K562 (cell line): ENCODE results near the gene CHMP2A. TPM values are rescaled to one million over a fixed set of nuclear protein-coding genes. Genes with fewer than 3 reads are reported as not detected.

Experiments used
- CBX5 ChIP-seq: IDR thresholded peaks from 2 replicates; pipeline ENCODE4 v1.6.1; 2014; ENCODE audit warnings: low read depth, borderline replicate concordance
- DDX20 ChIP-seq: fragments of 450-650 bp; IDR thresholded peaks from 2 replicates; pipeline ENCODE4 v1.6.1; 2016; ENCODE audit warnings: missing genetic modification characterization, low read depth, mild to moderate bottlenecking, missing compliant biosample characterization, moderate library complexity
- DLX4 ChIP-seq: fragments of 250-450 bp; sonication (Bioruptor Pico); IDR thresholded peaks from 2 replicates; pipeline ENCODE4 v1.6.1; 2021; ENCODE audit warnings: mild to moderate bottlenecking
- E2F3 ChIP-seq: fragments of 250-450 bp; sonication (Bioruptor Pico); IDR thresholded peaks from 2 replicates; pipeline ENCODE4 v1.4.0; 2020; ENCODE audit warnings: mild to moderate bottlenecking
- GTF2B ChIP-seq: IDR thresholded peaks from 2 replicates; pipeline ENCODE4 v1.6.1; 2011; ENCODE audit not compliant: insufficient read length; ENCODE audit errors: extremely low read depth
- L3MBTL2 ChIP-seq: fragments of 450-650 bp; IDR thresholded peaks from 2 replicates; pipeline ENCODE4 v1.6.1; 2016; ENCODE audit warnings: mild to moderate bottlenecking, moderate library complexity
- NFE2L1 ChIP-seq: fragments of 450-650 bp; IDR thresholded peaks from 2 replicates; pipeline ENCODE4 v1.6.1; 2016; ENCODE audit warnings: missing genetic modification characterization, low read depth, mild to moderate bottlenecking, missing compliant biosample characterization, moderate library complexity, borderline replicate concordance
- PATZ1 ChIP-seq: fragments of 250-450 bp; sonication (Bioruptor Pico); IDR thresholded peaks from 2 replicates; pipeline ENCODE4 v1.5.0; 2020; ENCODE audit warnings: mild to moderate bottlenecking, borderline replicate concordance
- PBX2 ChIP-seq, 2 experiments: IDR thresholded peaks in 1 of 2; conservative IDR thresholded peaks in 1 of 2; 2 replicates each; pipeline ENCODE4 v1.6.1; 2016; ENCODE audit warnings: low read depth in 2 of 2, mild to moderate bottlenecking in 1 of 2, missing compliant biosample characterization in 1 of 2, missing genetic modification characterization in 1 of 2, moderate library complexity in 1 of 2
- PTTG1 ChIP-seq: fragments of 450-650 bp; IDR thresholded peaks from 2 replicates; pipeline ENCODE4 v1.6.1; 2016; ENCODE audit warnings: low read depth, mild to moderate bottlenecking, missing genetic modification characterization, missing compliant biosample characterization
- PYGO2 ChIP-seq: fragments of 450-650 bp; IDR thresholded peaks from 2 replicates; pipeline ENCODE4 v1.6.1; 2016; ENCODE audit warnings: mild to moderate bottlenecking, missing genetic modification characterization, moderate library complexity, missing compliant biosample characterization
- SRSF9 ChIP-seq: fragments of 200-400 bp; formaldehyde crosslinking; IDR thresholded peaks from 2 replicates; pipeline ENCODE4 v1.6.1; 2017; ENCODE audit warnings: low read depth, low read length, borderline replicate concordance
- SUPT5H ChIP-seq: fragments of 450-650 bp; IDR thresholded peaks from 2 replicates; pipeline ENCODE4 v1.6.1; 2016
- TAF15 ChIP-seq: fragments of 200-400 bp; formaldehyde crosslinking; IDR thresholded peaks from 2 replicates; pipeline ENCODE4 v1.6.1; 2017; ENCODE audit warnings: mild to moderate bottlenecking, low read depth, low read length, moderate library complexity
- TBL1XR1 ChIP-seq, 2 experiments: IDR thresholded peaks; 2 replicates each; pipeline ENCODE4 v1.6.1; 2012; ENCODE audit warnings: improper control_type of control experiment in 2 of 2, low read length in 2 of 2, mild to moderate bottlenecking in 1 of 2
- ZBTB7A ChIP-seq: IDR thresholded peaks from 2 replicates; pipeline ENCODE4 v1.6.1; 2011; ENCODE audit warnings: low read depth, mild to moderate bottlenecking, low read length, moderate library complexity, borderline replicate concordance; ENCODE audit not compliant: control insufficient read depth
- ZNF175 ChIP-seq: fragments of 200-800 bp; sonication (Bioruptor generic); IDR thresholded peaks from 2 replicates; pipeline ENCODE4 v1.6.1; 2016; ENCODE audit warnings: low read depth, mild to moderate bottlenecking, missing genetic modification characterization, missing compliant biosample characterization
- ZNF184 ChIP-seq: sonication (generic); formaldehyde crosslinking; IDR thresholded peaks from 2 replicates; pipeline ENCODE4 v1.5.0; 2020; ENCODE audit warnings: missing genetic modification reagents
- ZNF77 ChIP-seq: fragments of 250-450 bp; sonication (Bioruptor Pico); IDR thresholded peaks from 2 replicates; pipeline ENCODE4 v1.5.0; 2020
- polyA plus RNA-seq, 8 experiments: library from polyadenylated mRNA; depleted of rRNA in 4 of 8; stranded (reverse) in 5 of 8; unstranded in 3 of 8; fragments of >200 nt; fragmentation: Nextera tagmentation in 2 of 8; fragmentation: Illumina TruSeq in 1 of 8; extraction: Ambion mirVana in 2 of 8; extraction: Trizol in 1 of 8; gene quantifications; 2 replicates each; pipeline versions ENCODE4 v1.2.1 to v1.2.3, GENCODE V29; 2011 to 2014; ENCODE audit warnings: inconsistent platforms in 1 of 8, missing spikeins in 1 of 8
- total RNA-seq, 7 experiments: library from RNA; depleted of rRNA in 6 of 7; stranded (reverse); fragments of >200 nt in 6 of 7; fragmentation: Illumina TruSeq in 2 of 7; extraction: Trizol in 2 of 7; gene quantifications; 2 replicates each; pipeline versions ENCODE4 v1.2.1 to v1.2.3, GENCODE V29; 2011 to 2021; ENCODE audit warnings: low replicate concordance in 1 of 7
- TF ChIP-seq, protein P1 (sequence below): fragments of 450-650 bp; IDR thresholded peaks from 2 replicates; pipeline ENCODE4 v1.6.1; 2016; ENCODE audit warnings: low read depth, mild to moderate bottlenecking, moderate library complexity

The CHMP2A gene
- total and polyA plus RNA-seq, 9 of the 15 experiments (the other 6 are each of a cell fraction or from before 2014, with no cell fraction given): 57.6 to 159 (median 87.2) TPM

GRCh38 chr19:58519355-58520256 lies 35.3 kb downstream of the CHMP2A start, which contains the start of gene ZBTB45 (continued):
- TF ChIP-seq ZNF175 (peak; percentile 31; the same call in 1 of the 2 replicates), TAF15 (no peak), ZNF77 (CRISPR knock-in tag) (no peak), SRSF9 (no peak), TBL1XR1 (IDR thresholded peaks at IDR 0.05; ENCODE audit: low read length in 2 of 2) (peak; percentile 68 to 70; a peak in 3 of 4 replicates), SUPT5H (peak; percentile 84), E2F3 (peak; percentile 84; the same call in 1 of the 2 replicates), PATZ1 (CRISPR knock-in tag) (peak; percentile 28; the same call in 1 of the 2 replicates), DDX20 (tag) (no peak), PTTG1 (tag) (no peak), DLX4 (no peak), NFE2L1 (tag) (no peak), GTF2B (no peak), ZBTB7A (peak; percentile 90), PBX2 (CRISPR knock-in tag; IDR thresholded peaks at IDR 0.05; ENCODE audit: low read depth) (no peak), PBX2 (tag; conservative IDR thresholded peaks at IDR 0.05; ENCODE audit: low read depth) (peak; percentile 44), ZNF184 (CRISPR knock-in tag) (no peak), L3MBTL2 (peak; percentile 46), CBX5 (peak; percentile 75), PYGO2 (tag) (no peak)
- TF ChIP-seq, protein P1, sequence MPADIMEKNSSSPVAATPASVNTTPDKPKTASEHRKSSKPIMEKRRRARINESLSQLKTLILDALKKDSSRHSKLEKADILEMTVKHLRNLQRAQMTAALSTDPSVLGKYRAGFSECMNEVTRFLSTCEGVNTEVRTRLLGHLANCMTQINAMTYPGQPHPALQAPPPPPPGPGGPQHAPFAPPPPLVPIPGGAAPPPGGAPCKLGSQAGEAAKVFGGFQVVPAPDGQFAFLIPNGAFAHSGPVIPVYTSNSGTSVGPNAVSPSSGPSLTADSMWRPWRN: no peak
